MM.1S (cell line): ENCODE measurements around the gene TRAF1.

Experiments
- CTCF ChIP-seq: fragments of 300-600 bp; sonication (generic); IDR thresholded peaks from 2 replicates; pipeline ENCODE4 v1.5.1; 2016; ENCODE audit warnings: antibody characterized with exemption, low read length, mixed read lengths
- EZH2 ChIP-seq: fragments of 300-600 bp; sonication (generic); optimal IDR thresholded peaks from 2 replicates; pipeline ENCODE3; 2017; ENCODE audit warnings: low read depth, mild to moderate bottlenecking, antibody characterized with exemption, low read length, mixed read lengths
- EZH2phosphoT487 ChIP-seq: fragments of 300-600 bp; sonication (generic); IDR thresholded peaks from 2 replicates; pipeline ENCODE4 v1.6.1; 2018; ENCODE audit warnings: antibody characterized with exemption, low read length

GRCh38 chr9:120857902-120858301 is 68.7 kb downstream of the TRAF1 start:
- TF ChIP-seq CTCF (no peak), EZH2phosphoT487 (no peak), EZH2 (no peak)
